Endothelial cell (in vitro differentiated cells): ENCODE data around the gene IGSF9B. TPM values are rescaled to one million over a fixed set of nuclear protein-coding genes. Genes with fewer than 3 reads are reported as not detected.

ENCODE experiments used
- DNase-seq: peaks from one replicate; pipeline ENCODE4 v3.0.0; 2021; ENCODE audit warnings: low spot score
- H3K27ac Mint-ChIP-seq: one replicate; pipeline ENCODE4 v1.8.0; 2021; ENCODE audit warnings: mixed read lengths, inconsistent platforms; ENCODE audit not compliant: unreplicated experiment
- H3K27me3 Mint-ChIP-seq: one replicate; pipeline ENCODE4 v1.8.0; 2021; ENCODE audit warnings: mild to moderate bottlenecking, moderate library complexity, mixed read lengths, inconsistent platforms; ENCODE audit not compliant: unreplicated experiment
- H3K36me3 Mint-ChIP-seq: one replicate; pipeline ENCODE4 v1.8.0; 2021; ENCODE audit warnings: mild to moderate bottlenecking, low read depth, mixed read lengths, inconsistent platforms; ENCODE audit not compliant: unreplicated experiment
- H3K4me1 Mint-ChIP-seq: one replicate; pipeline ENCODE4 v1.8.0; 2021; ENCODE audit warnings: mild to moderate bottlenecking, mixed read lengths, inconsistent platforms; ENCODE audit not compliant: unreplicated experiment
- H3K4me3 Mint-ChIP-seq: one replicate; pipeline ENCODE4 v1.8.0; 2021; ENCODE audit warnings: mild to moderate bottlenecking, mixed read lengths, inconsistent platforms; ENCODE audit not compliant: unreplicated experiment
- H3K9me3 Mint-ChIP-seq: one replicate; pipeline ENCODE4 v1.8.0; 2021; ENCODE audit warnings: mixed read lengths, inconsistent platforms; ENCODE audit not compliant: unreplicated experiment
- CTCF ChIP-seq: fragments of 200-600 bp; sonication (generic); IDR thresholded peaks from one replicate; pipeline ENCODE4 v1.5.0; 2021; ENCODE audit warnings: antibody characterized with exemption; ENCODE audit not compliant: unreplicated experiment
- total RNA-seq: library from RNA; stranded (reverse); fragmentation: NEBNext Ultra II Directional; extraction: Animal tissue kit (Norgen Biotek cat#: 25700); gene quantifications from one replicate; pipeline ENCODE4 v1.2.1, GENCODE V29; 2021; ENCODE audit not compliant: unreplicated experiment

IGSF9B gene
- total RNA-seq, 1 donor from 2014 or later, result 6.6 TPM

- no peak for DNase-seq
- Mint-ChIP-seq H3K27ac (no peak overlapping the region), H3K4me3 (no peak overlapping the region), H3K36me3 (peaks cover 10% of the 10 kb centered on the region), H3K9me3 (no peaks in the 10 kb centered on the region), H3K27me3 (peaks cover 37% of the 10 kb centered on the region), H3K4me1 (peaks cover 26% of the 10 kb centered on the region)
- TF ChIP-seq CTCF, result no peak
These were observed 4.3 kb downstream of the IGSF9B start for GRCh38 chr11:133952199-133953190.

GRCh38 chr11:133951327-133952198 lies 5.2 kb downstream of the IGSF9B start:
- Mint-ChIP-seq H3K36me3 (peaks cover 11% of the 10 kb centered on the region), H3K27me3 (peaks cover 37% of the 10 kb centered on the region), H3K4me1 (peaks cover 26% of the 10 kb centered on the region), H3K4me3 (no peak overlapping the region), H3K27ac (no peak overlapping the region), H3K9me3 (no peaks in the 10 kb centered on the region)
- no peak for TF ChIP-seq CTCF
- DNase-seq, result no peak

- no peak overlapping the region for H3K27ac Mint-ChIP-seq
- H3K4me3 Mint-ChIP-seq, result no peak overlapping the region
- no peak for TF ChIP-seq CTCF
- H3K36me3 Mint-ChIP-seq, result peaks cover 11% of the 10 kb centered on the region
- peaks cover 29% of the 10 kb centered on the region for H3K4me1 Mint-ChIP-seq
- peaks cover 37% of the 10 kb centered on the region for H3K27me3 Mint-ChIP-seq
- DNase-seq, result no peak
- H3K9me3 Mint-ChIP-seq, result no peaks in the 10 kb centered on the region
These were observed 5.9 kb downstream of the IGSF9B start for GRCh38 chr11:133950874-133951326.

GRCh38 chr11:133950421-133950820 lies 6.3 kb downstream of the IGSF9B start:
- Mint-ChIP-seq H3K9me3 (no peaks in the 10 kb centered on the region), H3K27me3 (peaks cover 35% of the 10 kb centered on the region), H3K4me3 (no peak overlapping the region), H3K4me1 (peaks cover 29% of the 10 kb centered on the region), H3K36me3 (peaks cover 11% of the 10 kb centered on the region), H3K27ac (no peak overlapping the region)
- DNase-seq, result no peak
- no peak for TF ChIP-seq CTCF
